Dedifferentiated amniotic fluid mesenchymal stem cell (primary cell): ENCODE results near the gene HES5.

Experiments
- DNase-seq: peaks from one replicate; pipeline ENCODE4 v3.0.0-alpha.2; 2016; ENCODE audit errors: extremely low spot score

Gene HES5

GRCh38 chr1:2514863-2515762, 14.9 kb downstream of the HES5 start:
- DNase-seq = no peak

- DNase-seq = no peak
These were observed 16.0 kb downstream of the HES5 start for GRCh38 chr1:2513939-2514652.

GRCh38 chr1:2512862-2513421, 17.1 kb downstream of the HES5 start:
- no peak for DNase-seq

- no peak for DNase-seq
These were observed 19.5 kb downstream of the HES5 start for GRCh38 chr1:2510366-2511155.

- DNase-seq = no peak
These were observed 20.5 kb downstream of the HES5 start for GRCh38 chr1:2509589-2509988.

GRCh38 chr1:2508751-2509150, 21.3 kb downstream of the HES5 start:
- no peak for DNase-seq

- DNase-seq = no peak
These were observed 21.9 kb downstream of the HES5 start for GRCh38 chr1:2508180-2508579.

GRCh38 chr1:2507744-2508155, 22.3 kb downstream of the HES5 start:
- no peak for DNase-seq

- no peak for DNase-seq
These were observed 23.0 kb downstream of the HES5 start for GRCh38 chr1:2506901-2507565.

GRCh38 chr1:2506007-2506860, 23.8 kb downstream of the HES5 start:
- no peak for DNase-seq

GRCh38 chr1:2505461-2505994, 24.5 kb downstream of the HES5 start:
- DNase-seq = no peak

GRCh38 chr1:2504949-2505272, 25.2 kb downstream of the HES5 start:
- DNase-seq = no peak

- DNase-seq = no peak
These were observed 25.7 kb downstream of the HES5 start for GRCh38 chr1:2504225-2504948.

GRCh38 chr1:2503554-2504224, 26.4 kb downstream of the HES5 start:
- DNase-seq = no peak

GRCh38 chr1:2502661-2503553, 27.2 kb downstream of the HES5 start:
- no peak for DNase-seq

- DNase-seq = no peak
These were observed 27.9 kb downstream of the HES5 start for GRCh38 chr1:2502210-2502609.

GRCh38 chr1:2501820-2502119, 28.3 kb downstream of the HES5 start:
- DNase-seq = no peak
